PC-3 (cell line): ENCODE data around the gene PNP.

Source experiments
- EZH2 ChIP-seq: fragments of 300-600 bp; sonication (generic); IDR thresholded peaks from one replicate; pipeline ENCODE4 v1.6.1; 2017; ENCODE audit warnings: antibody characterized with exemption, mild to moderate bottlenecking, low read length; ENCODE audit not compliant: unreplicated experiment
- TF ChIP-seq, protein P1 (sequence below): fragments of 300-600 bp; sonication (generic); conservative IDR thresholded peaks from 2 replicates; pipeline ENCODE4 v1.5.1; 2017; ENCODE audit warnings: antibody characterized with exemption, low read depth, mild to moderate bottlenecking, low read length

DNA sequence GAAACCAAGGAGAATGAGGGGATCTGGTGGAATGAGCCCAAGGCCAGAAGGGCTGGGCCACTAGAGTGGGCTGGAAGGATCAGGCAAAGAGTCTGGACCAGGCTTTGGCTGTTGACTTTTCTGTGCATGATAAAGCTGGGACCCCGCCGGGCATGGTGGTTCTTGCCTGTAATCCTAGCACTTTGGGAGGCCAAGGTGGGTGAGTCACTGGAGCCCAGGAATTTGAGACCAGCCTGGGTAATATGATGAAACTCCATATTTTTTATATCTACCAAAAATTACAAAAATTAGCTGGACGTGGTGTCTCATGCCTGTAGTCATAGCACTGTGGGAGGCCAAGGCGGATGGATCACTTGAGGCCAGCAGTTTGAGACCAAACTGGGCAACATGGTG is 32.8 kb upstream of the PNP start:
- TF ChIP-seq, protein P1, sequence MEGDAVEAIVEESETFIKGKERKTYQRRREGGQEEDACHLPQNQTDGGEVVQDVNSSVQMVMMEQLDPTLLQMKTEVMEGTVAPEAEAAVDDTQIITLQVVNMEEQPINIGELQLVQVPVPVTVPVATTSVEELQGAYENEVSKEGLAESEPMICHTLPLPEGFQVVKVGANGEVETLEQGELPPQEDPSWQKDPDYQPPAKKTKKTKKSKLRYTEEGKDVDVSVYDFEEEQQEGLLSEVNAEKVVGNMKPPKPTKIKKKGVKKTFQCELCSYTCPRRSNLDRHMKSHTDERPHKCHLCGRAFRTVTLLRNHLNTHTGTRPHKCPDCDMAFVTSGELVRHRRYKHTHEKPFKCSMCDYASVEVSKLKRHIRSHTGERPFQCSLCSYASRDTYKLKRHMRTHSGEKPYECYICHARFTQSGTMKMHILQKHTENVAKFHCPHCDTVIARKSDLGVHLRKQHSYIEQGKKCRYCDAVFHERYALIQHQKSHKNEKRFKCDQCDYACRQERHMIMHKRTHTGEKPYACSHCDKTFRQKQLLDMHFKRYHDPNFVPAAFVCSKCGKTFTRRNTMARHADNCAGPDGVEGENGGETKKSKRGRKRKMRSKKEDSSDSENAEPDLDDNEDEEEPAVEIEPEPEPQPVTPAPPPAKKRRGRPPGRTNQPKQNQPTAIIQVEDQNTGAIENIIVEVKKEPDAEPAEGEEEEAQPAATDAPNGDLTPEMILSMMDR, result no peak
- TF ChIP-seq EZH2, result no peak
